Measurements from ENCODE around the gene NEB. TPM values are rescaled to one million over a fixed set of nuclear protein-coding genes. Genes with fewer than 3 reads are reported as not detected.

Gene NEB
- total and polyA plus RNA-seq, 2 of the 13 experiments (the other 11 are each of a cell fraction or from before 2014, with no cell fraction given): 0.21 to 0.24 TPM

- peak; percentile 44; the same call in 1 of the 2 replicates for TF ChIP-seq ZNF782 (CRISPR knock-in tag; IDR thresholded peaks at IDR 0.05; ENCODE audit: borderline replicate concordance)
- TF ChIP-seq, protein P1, sequence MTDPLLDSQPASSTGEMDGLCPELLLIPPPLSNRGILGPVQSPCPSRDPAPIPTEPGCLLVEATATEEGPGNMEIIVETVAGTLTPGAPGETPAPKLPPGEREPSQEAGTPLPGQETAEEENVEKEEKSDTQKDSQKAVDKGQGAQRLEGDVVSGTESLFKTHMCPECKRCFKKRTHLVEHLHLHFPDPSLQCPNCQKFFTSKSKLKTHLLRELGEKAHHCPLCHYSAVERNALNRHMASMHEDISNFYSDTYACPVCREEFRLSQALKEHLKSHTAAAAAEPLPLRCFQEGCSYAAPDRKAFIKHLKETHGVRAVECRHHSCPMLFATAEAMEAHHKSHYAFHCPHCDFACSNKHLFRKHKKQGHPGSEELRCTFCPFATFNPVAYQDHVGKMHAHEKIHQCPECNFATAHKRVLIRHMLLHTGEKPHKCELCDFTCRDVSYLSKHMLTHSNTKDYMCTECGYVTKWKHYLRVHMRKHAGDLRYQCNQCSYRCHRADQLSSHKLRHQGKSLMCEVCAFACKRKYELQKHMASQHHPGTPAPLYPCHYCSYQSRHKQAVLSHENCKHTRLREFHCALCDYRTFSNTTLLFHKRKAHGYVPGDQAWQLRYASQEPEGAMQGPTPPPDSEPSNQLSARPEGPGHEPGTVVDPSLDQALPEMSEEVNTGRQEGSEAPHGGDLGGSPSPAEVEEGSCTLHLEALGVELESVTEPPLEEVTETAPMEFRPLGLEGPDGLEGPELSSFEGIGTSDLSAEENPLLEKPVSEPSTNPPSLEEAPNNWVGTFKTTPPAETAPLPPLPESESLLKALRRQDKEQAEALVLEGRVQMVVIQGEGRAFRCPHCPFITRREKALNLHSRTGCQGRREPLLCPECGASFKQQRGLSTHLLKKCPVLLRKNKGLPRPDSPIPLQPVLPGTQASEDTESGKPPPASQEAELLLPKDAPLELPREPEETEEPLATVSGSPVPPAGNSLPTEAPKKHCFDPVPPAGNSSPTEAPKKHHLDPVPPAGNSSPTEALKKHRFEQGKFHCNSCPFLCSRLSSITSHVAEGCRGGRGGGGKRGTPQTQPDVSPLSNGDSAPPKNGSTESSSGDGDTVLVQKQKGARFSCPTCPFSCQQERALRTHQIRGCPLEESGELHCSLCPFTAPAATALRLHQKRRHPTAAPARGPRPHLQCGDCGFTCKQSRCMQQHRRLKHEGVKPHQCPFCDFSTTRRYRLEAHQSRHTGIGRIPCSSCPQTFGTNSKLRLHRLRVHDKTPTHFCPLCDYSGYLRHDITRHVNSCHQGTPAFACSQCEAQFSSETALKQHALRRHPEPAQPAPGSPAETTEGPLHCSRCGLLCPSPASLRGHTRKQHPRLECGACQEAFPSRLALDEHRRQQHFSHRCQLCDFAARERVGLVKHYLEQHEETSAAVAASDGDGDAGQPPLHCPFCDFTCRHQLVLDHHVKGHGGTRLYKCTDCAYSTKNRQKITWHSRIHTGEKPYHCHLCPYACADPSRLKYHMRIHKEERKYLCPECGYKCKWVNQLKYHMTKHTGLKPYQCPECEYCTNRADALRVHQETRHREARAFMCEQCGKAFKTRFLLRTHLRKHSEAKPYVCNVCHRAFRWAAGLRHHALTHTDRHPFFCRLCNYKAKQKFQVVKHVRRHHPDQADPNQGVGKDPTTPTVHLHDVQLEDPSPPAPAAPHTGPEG (CRISPR knock-in tag; IDR thresholded peaks at IDR 0.05): no peak; the same call in 1 of the 2 replicates
- no peak for TF ChIP-seq DMAP1 (CRISPR knock-in tag; IDR thresholded peaks at IDR 0.05)
- TF ChIP-seq ZMAT3 (CRISPR knock-in tag; conservative IDR thresholded peaks at IDR 0.05): peak; percentile 64; the same call in 1 of the 2 replicates
- TF ChIP-seq, protein P2, sequence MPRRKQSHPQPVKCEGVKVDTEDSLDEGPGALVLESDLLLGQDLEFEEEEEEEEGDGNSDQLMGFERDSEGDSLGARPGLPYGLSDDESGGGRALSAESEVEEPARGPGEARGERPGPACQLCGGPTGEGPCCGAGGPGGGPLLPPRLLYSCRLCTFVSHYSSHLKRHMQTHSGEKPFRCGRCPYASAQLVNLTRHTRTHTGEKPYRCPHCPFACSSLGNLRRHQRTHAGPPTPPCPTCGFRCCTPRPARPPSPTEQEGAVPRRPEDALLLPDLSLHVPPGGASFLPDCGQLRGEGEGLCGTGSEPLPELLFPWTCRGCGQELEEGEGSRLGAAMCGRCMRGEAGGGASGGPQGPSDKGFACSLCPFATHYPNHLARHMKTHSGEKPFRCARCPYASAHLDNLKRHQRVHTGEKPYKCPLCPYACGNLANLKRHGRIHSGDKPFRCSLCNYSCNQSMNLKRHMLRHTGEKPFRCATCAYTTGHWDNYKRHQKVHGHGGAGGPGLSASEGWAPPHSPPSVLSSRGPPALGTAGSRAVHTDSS (CRISPR knock-in tag; conservative IDR thresholded peaks at IDR 0.05): no peak
- peak; percentile 49; the same call in 1 of the 2 replicates for TF ChIP-seq ZNF564 (CRISPR knock-in tag; IDR thresholded peaks at IDR 0.05)
- peak; percentile 70 for TF ChIP-seq ZNF121 (CRISPR knock-in tag; IDR thresholded peaks at IDR 0.05)
- TF ChIP-seq RAD21 (CRISPR knock-in tag; IDR thresholded peaks at IDR 0.05): peak; percentile 43; the same call in 1 of the 2 replicates
- 0 out of 2 replicates have a peak, but pooled peaks have one; percentile 31 for TF ChIP-seq TFDP2 (CRISPR knock-in tag; IDR thresholded peaks at IDR 0.05)
- TF ChIP-seq RXRA (CRISPR knock-in tag; IDR thresholded peaks at IDR 0.05): peak; percentile 82
- peak; percentile 92; the same call in 1 of the 2 replicates for TF ChIP-seq ZSCAN9 (CRISPR knock-in tag; IDR thresholded peaks at IDR 0.05; ENCODE audit: borderline replicate concordance)
- TF ChIP-seq ZNF382 (CRISPR knock-in tag; IDR thresholded peaks at IDR 0.05; ENCODE audit: borderline replicate concordance): no peak
- TF ChIP-seq, protein P3, sequence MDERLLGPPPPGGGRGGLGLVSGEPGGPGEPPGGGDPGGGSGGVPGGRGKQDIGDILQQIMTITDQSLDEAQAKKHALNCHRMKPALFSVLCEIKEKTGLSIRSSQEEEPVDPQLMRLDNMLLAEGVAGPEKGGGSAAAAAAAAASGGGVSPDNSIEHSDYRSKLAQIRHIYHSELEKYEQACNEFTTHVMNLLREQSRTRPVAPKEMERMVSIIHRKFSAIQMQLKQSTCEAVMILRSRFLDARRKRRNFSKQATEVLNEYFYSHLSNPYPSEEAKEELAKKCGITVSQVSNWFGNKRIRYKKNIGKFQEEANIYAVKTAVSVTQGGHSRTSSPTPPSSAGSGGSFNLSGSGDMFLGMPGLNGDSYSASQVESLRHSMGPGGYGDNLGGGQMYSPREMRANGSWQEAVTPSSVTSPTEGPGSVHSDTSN (CRISPR knock-in tag; IDR thresholded peaks at IDR 0.05): no peak
- TF ChIP-seq KDM5A (IDR thresholded peaks at IDR 0.05; ENCODE audit: borderline replicate concordance, low read length): no peak
- TF ChIP-seq ZNF704 (CRISPR knock-in tag; IDR thresholded peaks at IDR 0.05; ENCODE audit: borderline replicate concordance): no peak
- no peak for TF ChIP-seq FOXA1 (IDR thresholded peaks at IDR 0.05)
- TF ChIP-seq FOXA1 (CRISPR knock-in tag; IDR thresholded peaks at IDR 0.05): peak; percentile 89
- peak; percentile 57 for TF ChIP-seq FOSL2 (CRISPR knock-in tag; IDR thresholded peaks at IDR 0.05)
- no peak for TF ChIP-seq ATF7 (IDR thresholded peaks at IDR 0.05)
- peak; percentile 80 for TF ChIP-seq ATF7 (CRISPR knock-in tag; IDR thresholded peaks at IDR 0.05)
- TF ChIP-seq MTA1 (CRISPR knock-in tag; IDR thresholded peaks at IDR 0.05; ENCODE audit: borderline replicate concordance): peak; percentile 73; the same call in 1 of the 2 replicates
Observed at GRCh38 chr2:151760139-151760650, 25.9 kb upstream of the NEB start (continued).
